ENCODE data around the gene GPC2.
A peak's percentile ranks its signal among the peaks of the same experiment; 100 is the strongest.

DNA sequence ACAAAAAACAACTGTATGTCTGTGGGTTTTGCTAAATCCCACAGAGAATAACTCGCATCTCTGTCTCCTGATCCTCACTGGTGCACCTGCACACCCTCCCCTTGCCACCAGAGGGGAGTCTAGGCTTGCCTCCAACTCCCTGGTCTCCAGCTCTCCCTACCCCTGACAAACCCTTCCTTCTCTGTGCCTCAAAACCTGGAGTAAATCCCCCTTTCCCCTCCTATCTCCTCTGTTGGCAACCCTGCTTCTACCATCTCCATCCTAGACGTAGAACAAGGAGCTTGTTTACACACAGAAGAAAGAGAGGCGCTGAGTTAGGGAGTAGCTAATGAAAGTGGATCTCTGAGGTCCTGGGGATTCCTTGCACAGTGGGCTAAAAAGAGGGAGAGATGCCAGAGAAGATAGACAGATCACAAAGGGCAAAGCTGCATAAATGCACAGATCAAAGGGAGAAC lies 44.5 kb downstream of the GPC2 start:
- TF ChIP-seq CTCF (IDR thresholded peaks at IDR 0.05) (peak; percentile 87), EZH2 (IDR thresholded peaks at IDR 0.05) (no peak), EZH2phosphoT487 (IDR thresholded peaks at IDR 0.05) (no peak)
